Renal cortical epithelial cell (primary cell): Measurements from ENCODE around the gene CD101. TPM values are rescaled to one million over a fixed set of nuclear protein-coding genes. Genes with fewer than 3 reads are reported as not detected.

Experiments
- DNase-seq: peaks from one replicate; pipeline ENCODE4 v3.0.0-alpha.2; 2011; ENCODE audit warnings: low read depth
- total RNA-seq: library from RNA; depleted of rRNA; stranded (reverse); fragments of >200 nt; gene quantifications from 2 replicates; pipeline ENCODE4 v1.2.3, GENCODE V29; 2014

The CD101 gene
- total RNA-seq, 1 donor from 2014 or later: 0.45 TPM

- no peak for DNase-seq
Observed at GRCh38 chr1:116984406-116985160, 17.0 kb upstream of the CD101 start.

- no peak for DNase-seq
Observed at GRCh38 chr1:116986421-116987255, 14.9 kb upstream of the CD101 start.

- DNase-seq: no peak
Observed at GRCh38 chr1:116987256-116987555, 14.4 kb upstream of the CD101 start.

GRCh38 chr1:116988248-116988647 is 13.3 kb upstream of the CD101 start:
- DNase-seq: no peak

- no peak for DNase-seq
Observed at GRCh38 chr1:116988908-116989307, 12.7 kb upstream of the CD101 start.

GRCh38 chr1:116989835-116990234 is 11.7 kb upstream of the CD101 start:
- no peak for DNase-seq

- peak; percentile 63 for DNase-seq
Observed at GRCh38 chr1:116990612-116991151, 10.9 kb upstream of the CD101 start.

- DNase-seq: no peak
Observed at GRCh38 chr1:116991171-116991845, 10.3 kb upstream of the CD101 start.

GRCh38 chr1:116991918-116992317 is 9.6 kb upstream of the CD101 start:
- no peak for DNase-seq

GRCh38 chr1:116993286-116993685 is 8.3 kb upstream of the CD101 start:
- no peak for DNase-seq

- no peak for DNase-seq
Observed at GRCh38 chr1:116994411-116994810, 7.1 kb upstream of the CD101 start.

- peak; percentile 88 for DNase-seq
Observed at GRCh38 chr1:116997066-116997465, 4.5 kb upstream of the CD101 start.

- peak; percentile 35 for DNase-seq
Observed at GRCh38 chr1:116997636-116998035, 3.9 kb upstream of the CD101 start.

- DNase-seq: no peak
Observed at GRCh38 chr1:116999596-116999995, 2.0 kb upstream of the CD101 start.

GRCh38 chr1:117000142-117000541 is 1.4 kb upstream of the CD101 start:
- no peak for DNase-seq

- peak; percentile 89 for DNase-seq
Observed at GRCh38 chr1:117003223-117003875, 1.8 kb downstream of the CD101 start.

- DNase-seq: peak; percentile 36
Observed at GRCh38 chr1:117007719-117008013, 6.1 kb downstream of the CD101 start.

- no peak for DNase-seq
Observed at GRCh38 chr1:117008656-117009055, 7.1 kb downstream of the CD101 start.

- DNase-seq: peak; percentile 25
Observed at GRCh38 chr1:117009132-117009531, 7.6 kb downstream of the CD101 start.

GRCh38 chr1:117010310-117010969 is 8.9 kb downstream of the CD101 start:
- DNase-seq: no peak

- no peak for DNase-seq
Observed at GRCh38 chr1:117011334-117011733, 9.8 kb downstream of the CD101 start.
